Loucy (cell line): ENCODE results near the gene C9orf85.

Experiments
- EZH2phosphoT487 ChIP-seq: fragments of 200-600 bp; IDR thresholded peaks from 2 replicates; pipeline ENCODE4 v1.6.1; 2018; ENCODE audit warnings: antibody characterized with exemption, mild to moderate bottlenecking, moderate library complexity, borderline replicate concordance
- TF ChIP-seq, protein P1 (sequence below): fragments of 200-600 bp; sonication (generic); conservative IDR thresholded peaks from 2 replicates; pipeline ENCODE4 v1.5.1; 2014; ENCODE audit warnings: mild to moderate bottlenecking, antibody characterized with exemption, low read length

DNA sequence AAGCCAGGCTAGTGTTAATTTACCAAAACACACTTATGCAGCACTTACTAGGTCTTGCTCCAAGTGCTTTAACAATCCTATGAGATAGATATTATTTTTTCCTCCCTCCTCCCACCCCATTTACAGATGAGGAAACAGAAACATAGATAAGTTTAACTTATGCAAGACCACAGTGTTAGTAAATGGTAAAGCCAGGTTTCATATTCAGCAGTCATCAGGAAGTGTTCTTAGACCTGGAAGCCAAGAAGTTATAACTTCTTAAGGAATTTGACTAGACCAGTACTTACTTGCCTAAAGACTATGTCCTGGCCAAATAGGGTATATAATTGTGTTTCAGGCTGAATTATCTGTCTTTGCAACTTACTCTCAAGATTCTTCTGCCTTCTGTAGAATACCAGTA is 16.3 kb upstream of the C9orf85 start:
- TF ChIP-seq, protein P1, sequence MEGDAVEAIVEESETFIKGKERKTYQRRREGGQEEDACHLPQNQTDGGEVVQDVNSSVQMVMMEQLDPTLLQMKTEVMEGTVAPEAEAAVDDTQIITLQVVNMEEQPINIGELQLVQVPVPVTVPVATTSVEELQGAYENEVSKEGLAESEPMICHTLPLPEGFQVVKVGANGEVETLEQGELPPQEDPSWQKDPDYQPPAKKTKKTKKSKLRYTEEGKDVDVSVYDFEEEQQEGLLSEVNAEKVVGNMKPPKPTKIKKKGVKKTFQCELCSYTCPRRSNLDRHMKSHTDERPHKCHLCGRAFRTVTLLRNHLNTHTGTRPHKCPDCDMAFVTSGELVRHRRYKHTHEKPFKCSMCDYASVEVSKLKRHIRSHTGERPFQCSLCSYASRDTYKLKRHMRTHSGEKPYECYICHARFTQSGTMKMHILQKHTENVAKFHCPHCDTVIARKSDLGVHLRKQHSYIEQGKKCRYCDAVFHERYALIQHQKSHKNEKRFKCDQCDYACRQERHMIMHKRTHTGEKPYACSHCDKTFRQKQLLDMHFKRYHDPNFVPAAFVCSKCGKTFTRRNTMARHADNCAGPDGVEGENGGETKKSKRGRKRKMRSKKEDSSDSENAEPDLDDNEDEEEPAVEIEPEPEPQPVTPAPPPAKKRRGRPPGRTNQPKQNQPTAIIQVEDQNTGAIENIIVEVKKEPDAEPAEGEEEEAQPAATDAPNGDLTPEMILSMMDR: no peak
- no peak for TF ChIP-seq EZH2phosphoT487
